ENCODE measurements around the gene TBX6.

TBX6 gene

GRCh38 chr16:30110661-30111060 is 18.9 kb upstream of the TBX6 start:
- ChIA-PET CTCF (interaction anchor here (1.1 kb wide), 1 partner anchor 18 kb away, joined by 4 read pairs; no protein-coding TSS in a partner anchor), POLR2A (interaction anchor here (1.3 to 2.4 kb wide), 3 partner anchors 19 to 73 kb away, joined by 3 to 15 read pairs (median 5); partner anchors contain the start of genes CORO1A and TBX6)
- DNase-seq (ENCODE audit: extremely low spot score), result no peak
- TF ChIP-seq HDGF (IDR thresholded peaks at IDR 0.05; ENCODE audit: borderline replicate concordance), result no peak
- TF ChIP-seq FOXA1 (IDR thresholded peaks at IDR 0.05), result no peak
- no peak for TF ChIP-seq NFRKB (IDR thresholded peaks at IDR 0.05)
- TF ChIP-seq BHLHE40 (IDR thresholded peaks at IDR 0.05; ENCODE audit: borderline replicate concordance), result no peak
- TF ChIP-seq ZNF384 (IDR thresholded peaks at IDR 0.05), result no peak

GRCh38 chr16:30108059-30108850 is 16.5 kb upstream of the TBX6 start:
- CTCF ChIA-PET, result no interaction called here
- no peak for TF ChIP-seq PKNOX1 (IDR thresholded peaks at IDR 0.05)
- TF ChIP-seq ZNF384 (IDR thresholded peaks at IDR 0.05), result no peak
- TF ChIP-seq FOXM1 (IDR thresholded peaks at IDR 0.05; ENCODE audit: borderline replicate concordance), result no peak
- TF ChIP-seq FOXK2 (IDR thresholded peaks at IDR 0.05), result no peak
- no peak for TF ChIP-seq NFRKB (IDR thresholded peaks at IDR 0.05)
- TF ChIP-seq ARNT (IDR thresholded peaks at IDR 0.05), result no peak
- TF ChIP-seq SUZ12 (IDR thresholded peaks at IDR 0.05), result no peak
- no peak for TF ChIP-seq L3MBTL2 (conservative IDR thresholded peaks at IDR 0.05)
- no peak for TF ChIP-seq LEF1 (IDR thresholded peaks at IDR 0.05; ENCODE audit: borderline replicate concordance)
- no peak for TF ChIP-seq BHLHE40 (IDR thresholded peaks at IDR 0.05; ENCODE audit: borderline replicate concordance)
- no peak for TF ChIP-seq FOXA1 (IDR thresholded peaks at IDR 0.05)
- no peak for TF ChIP-seq SP1 (IDR thresholded peaks at IDR 0.05)
- no peak for TF ChIP-seq HDGF (IDR thresholded peaks at IDR 0.05; ENCODE audit: borderline replicate concordance)
- no peak for TF ChIP-seq ELF4 (IDR thresholded peaks at IDR 0.05)
- no peak for TF ChIP-seq TARDBP (IDR thresholded peaks at IDR 0.05)
- no peak for TF ChIP-seq CTBP1 (IDR thresholded peaks at IDR 0.05; ENCODE audit: borderline replicate concordance)
- POLR2A ChIA-PET, result no interaction called here

GRCh38 chr16:30104492-30104891 is 12.8 kb upstream of the TBX6 start:
- TF ChIP-seq CTBP1 (IDR thresholded peaks at IDR 0.05; ENCODE audit: borderline replicate concordance), result no peak
- no peak for TF ChIP-seq TARDBP (IDR thresholded peaks at IDR 0.05)
- no peak for TF ChIP-seq NFRKB (IDR thresholded peaks at IDR 0.05)
- no peak for TF ChIP-seq L3MBTL2 (conservative IDR thresholded peaks at IDR 0.05)
- TF ChIP-seq ZNF384 (IDR thresholded peaks at IDR 0.05), result no peak
- no peak for TF ChIP-seq FOXA1 (IDR thresholded peaks at IDR 0.05)
- no peak for DNase-seq (ENCODE audit: extremely low spot score)
- ChIA-PET POLR2A (interaction anchor here (1.8 to 3.0 kb wide), 2 partner anchors 8 to 12 kb away, joined by 6 to 15 read pairs; partner anchors contain the start of genes TBX6 and YPEL3), CTCF (interaction anchor here (2.8 to 4.3 kb wide), 2 partner anchors 8 to 12 kb away, joined by 11 to 19 read pairs; partner anchors contain the start of gene TBX6)

More at GRCh38 chr16:30108059-30108850, 16.5 kb upstream of the TBX6 start:
- DNase-seq (ENCODE audit: extremely low spot score), result no peak

GRCh38 chr16:30104090-30104489 is 12.4 kb upstream of the TBX6 start:
- CTCF ChIA-PET, result interaction anchor here (2.8 to 4.3 kb wide), 2 partner anchors 8 to 12 kb away, joined by 11 to 19 read pairs; partner anchors contain the start of gene TBX6

GRCh38 chr16:30096862-30097563 is 5.3 kb upstream of the TBX6 start:
- no peak for TF ChIP-seq L3MBTL2 (conservative IDR thresholded peaks at IDR 0.05)
- no peak for TF ChIP-seq ELF4 (IDR thresholded peaks at IDR 0.05)
- TF ChIP-seq FOXM1 (IDR thresholded peaks at IDR 0.05; ENCODE audit: borderline replicate concordance), result no peak
- TF ChIP-seq BHLHE40 (IDR thresholded peaks at IDR 0.05; ENCODE audit: borderline replicate concordance), result no peak
- TF ChIP-seq SUZ12 (IDR thresholded peaks at IDR 0.05), result no peak
- ChIA-PET POLR2A (interaction anchor here (0.9 to 7.9 kb wide), 8 partner anchors 8 to 513 kb away, joined by 3 to 155 read pairs (median 6); partner anchors contain the start of genes ALDOA, CD2BP2 and ZNF689), CTCF (interaction anchor here (0.6 to 1.0 kb wide), 3 partner anchors 42 to 64 kb away, joined by 3 to 4 read pairs (median 3); no protein-coding TSS in a partner anchor)
- no peak for DNase-seq (ENCODE audit: extremely low spot score)

More at GRCh38 chr16:30104090-30104489, 12.4 kb upstream of the TBX6 start:
- TF ChIP-seq ELF4 (IDR thresholded peaks at IDR 0.05) (no peak), FOXM1 (IDR thresholded peaks at IDR 0.05; ENCODE audit: borderline replicate concordance) (no peak), L3MBTL2 (conservative IDR thresholded peaks at IDR 0.05) (no peak), PKNOX1 (IDR thresholded peaks at IDR 0.05) (no peak), SP1 (IDR thresholded peaks at IDR 0.05) (no peak), TARDBP (IDR thresholded peaks at IDR 0.05) (no peak), LEF1 (IDR thresholded peaks at IDR 0.05; ENCODE audit: borderline replicate concordance) (no peak), CTBP1 (IDR thresholded peaks at IDR 0.05; ENCODE audit: borderline replicate concordance) (no peak), ZNF384 (IDR thresholded peaks at IDR 0.05) (no peak), BHLHE40 (IDR thresholded peaks at IDR 0.05; ENCODE audit: borderline replicate concordance) (no peak), NFRKB (IDR thresholded peaks at IDR 0.05) (no peak), FOXA1 (IDR thresholded peaks at IDR 0.05) (no peak), ARNT (IDR thresholded peaks at IDR 0.05) (no peak), SUZ12 (IDR thresholded peaks at IDR 0.05) (no peak)
- POLR2A ChIA-PET, result interaction anchor here (3.0 kb wide), 1 partner anchor 11 kb away, joined by 15 read pairs; the partner anchor contains the start of gene TBX6
- no peak for DNase-seq (ENCODE audit: extremely low spot score)
